Fibroblast of pulmonary artery (primary cell): ENCODE results near the gene RHOJ.

Experiments
- DNase-seq: peaks from one replicate; pipeline ENCODE4 v3.0.0-alpha.2; 2010; ENCODE audit warnings: low read depth
- H3K4me3 ChIP-seq: replicated peaks from 2 replicates; pipeline ENCODE4 v1.5.1; 2011; ENCODE audit warnings: low read depth, mild to moderate bottlenecking, control low read depth, low read length, moderate library complexity
- CTCF ChIP-seq: IDR thresholded peaks from 2 replicates; pipeline ENCODE4 v1.5.1; 2011; ENCODE audit warnings: mild to moderate bottlenecking, control low read depth, low read length, inconsistent platforms; ENCODE audit errors: missing control alignments

Gene RHOJ

GRCh38 chr14:63290741-63291430, 86.6 kb downstream of the RHOJ start:
- H3K4me3 ChIP-seq, result no peak overlapping the region
- no peak for TF ChIP-seq CTCF
- peak; percentile 39 for DNase-seq

DNA sequence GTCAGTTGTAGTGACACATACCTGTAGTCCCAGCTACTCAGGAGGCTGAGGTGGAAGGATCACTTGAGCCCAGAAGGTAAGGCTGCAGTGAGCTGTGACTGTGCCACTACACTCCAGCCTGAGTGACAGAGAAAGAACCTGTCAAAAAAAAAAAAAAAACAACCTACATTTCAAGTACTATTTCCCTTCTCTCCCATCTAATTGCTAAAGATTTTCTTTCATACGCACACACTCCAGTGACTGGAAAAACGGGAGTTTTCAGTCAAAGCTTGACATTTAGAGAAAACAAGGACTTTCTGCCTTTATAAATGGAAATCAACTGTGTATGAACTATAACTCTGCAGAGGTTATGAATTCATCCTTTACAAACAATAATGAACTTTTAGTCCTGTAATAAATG, 88.6 kb downstream of the RHOJ start:
- no peak for DNase-seq
- no peak overlapping the region for H3K4me3 ChIP-seq
- TF ChIP-seq CTCF, result no peak

GRCh38 chr14:63295231-63295685, 91.0 kb downstream of the RHOJ start:
- TF ChIP-seq CTCF, result no peak
- DNase-seq, result no peak
- no peak overlapping the region for H3K4me3 ChIP-seq

GRCh38 chr14:63296060-63296563, 91.9 kb downstream of the RHOJ start:
- no peak for TF ChIP-seq CTCF
- DNase-seq, result peak; percentile 27
- H3K4me3 ChIP-seq, result no peak overlapping the region

GRCh38 chr14:63297372-63298063, 93.3 kb downstream of the RHOJ start:
- no peak for TF ChIP-seq CTCF
- no peak overlapping the region for H3K4me3 ChIP-seq
- DNase-seq, result no peak

DNA sequence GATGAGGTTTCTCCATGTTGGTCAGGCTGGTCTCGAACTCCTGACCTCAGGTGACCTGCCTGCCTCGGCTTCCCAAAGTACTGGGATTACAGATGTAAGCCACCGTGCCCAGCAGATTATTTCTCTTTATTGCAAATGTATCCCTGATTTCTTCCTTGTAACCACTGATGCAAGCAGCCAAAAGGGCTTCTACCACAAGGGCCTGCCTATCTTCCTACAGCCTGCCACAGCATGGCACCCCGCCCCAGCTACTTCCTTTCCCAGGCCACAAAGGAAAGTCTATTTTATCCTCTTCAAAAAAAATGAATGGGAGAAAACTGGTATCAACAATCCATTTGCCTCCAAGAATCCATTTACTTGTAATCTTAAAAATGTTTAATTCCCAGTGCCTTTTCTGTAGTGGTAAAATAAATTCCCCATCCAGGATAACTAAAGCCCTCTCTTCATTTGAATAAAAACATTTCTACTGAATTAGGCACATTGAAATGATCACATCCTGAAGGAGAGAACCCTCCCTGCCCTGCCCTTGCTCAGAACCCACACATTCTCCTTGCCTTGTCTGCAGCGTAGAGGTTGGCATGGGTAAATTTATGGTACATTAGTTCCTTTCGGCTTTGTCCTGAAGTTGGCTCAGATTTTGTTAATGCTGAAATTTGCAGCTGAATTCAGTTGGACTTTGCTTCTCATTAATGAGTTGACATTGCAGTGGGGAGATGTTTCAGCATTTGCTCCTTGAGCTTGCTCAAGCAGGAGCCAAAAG, 95.3 kb downstream of the RHOJ start:
- no peak for DNase-seq
- H3K4me3 ChIP-seq, result no peak overlapping the region
- TF ChIP-seq CTCF, result no peak
